ENCODE data around the gene PKP4. TPM values are rescaled to one million over a fixed set of nuclear protein-coding genes. Genes with fewer than 3 reads are reported as not detected.

PKP4 gene
- total RNA-seq, 3 donors from 2014 or later, result 41.6 to 59.1 (median 51.1) TPM

GRCh38 chr2:158589303-158589702, 132.6 kb downstream of the PKP4 start:
- no peaks in the 10 kb centered on the region for H3K9me3 ChIP-seq
- DNase-seq, result no peak
- H3K4me3 ChIP-seq, result no peak overlapping the region
- intact Hi-C loops (cut with DNase I, micrococcal nuclease), result no loop called here
- TF ChIP-seq CTCF (IDR thresholded peaks at IDR 0.05), result no peak
- no peak for ATAC-seq
- H3K4me1 ChIP-seq (ENCODE audit: low read depth), result no peaks in the 10 kb centered on the region
- no peaks in the 10 kb centered on the region for H3K36me3 ChIP-seq (ENCODE audit: low read depth)

DNA sequence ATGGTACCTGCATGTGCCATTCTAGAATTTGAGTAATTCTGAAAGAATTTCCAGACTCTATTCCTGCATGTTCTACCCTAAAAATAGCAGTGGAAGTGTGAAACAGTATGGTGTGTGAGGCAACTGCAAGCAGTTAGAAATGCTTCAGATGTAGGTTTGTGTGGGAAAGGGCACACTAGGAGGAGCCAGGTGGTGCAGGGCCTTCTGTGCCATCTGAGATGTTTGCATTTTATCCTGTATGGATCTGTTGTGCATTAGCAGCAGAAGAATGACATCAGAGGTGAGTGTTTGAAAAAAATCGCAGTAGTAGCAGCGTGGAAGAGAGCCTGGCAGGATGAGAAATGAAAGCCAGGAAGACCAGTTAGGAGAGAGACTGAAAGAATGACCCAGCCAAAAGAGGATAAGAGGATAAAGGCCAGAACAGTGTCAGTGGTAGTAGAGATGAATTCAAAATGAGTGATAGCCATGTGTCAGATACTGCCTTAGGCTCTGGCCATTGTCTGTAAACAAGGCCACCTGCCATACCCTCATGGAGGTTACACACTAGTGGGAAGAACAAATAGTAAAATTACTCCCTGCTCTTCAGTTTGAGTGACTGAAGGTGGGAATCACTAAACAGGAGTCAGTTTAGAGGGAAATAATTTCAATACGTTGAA, 142.2 kb downstream of the PKP4 start:
- ATAC-seq (no peak), DNase-seq (no peak)
- intact Hi-C loops (cut with DNase I, micrococcal nuclease), result no loop called here

DNA sequence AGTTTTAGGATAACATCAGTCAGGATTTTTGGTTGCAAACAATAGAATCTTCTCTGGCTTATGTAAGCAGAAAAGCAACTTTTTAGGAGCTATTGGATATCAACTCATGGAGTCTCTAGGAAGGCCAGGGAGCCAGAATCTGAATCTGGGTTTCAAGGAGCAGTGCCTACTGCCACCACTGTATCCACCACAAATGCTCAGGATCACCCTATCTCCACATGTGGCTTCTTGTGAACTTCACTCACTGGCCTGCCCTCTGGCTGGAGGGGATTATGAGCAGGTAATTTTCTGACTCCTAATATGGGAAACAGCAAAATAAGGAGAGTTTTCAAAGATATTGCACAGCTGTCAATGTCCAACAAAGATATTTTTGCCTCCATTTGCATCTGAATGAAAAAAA, 142.9 kb downstream of the PKP4 start:
- TF ChIP-seq CTCF (IDR thresholded peaks at IDR 0.05), result no peak
- Histone ChIP-seq H3K4me1 (ENCODE audit: low read depth) (no peaks in the 10 kb centered on the region), H3K4me3 (no peak overlapping the region), H3K36me3 (ENCODE audit: low read depth) (no peaks in the 10 kb centered on the region), H3K9me3 (no peaks in the 10 kb centered on the region)
- intact Hi-C loops (cut with DNase I, micrococcal nuclease), result no loop called here
- DNase-seq, result no peak
- ATAC-seq, result no peak

More for the DNA sequence above, 142.2 kb downstream of the PKP4 start:
- Histone ChIP-seq H3K9me3 (no peaks in the 10 kb centered on the region), H3K4me3 (no peak overlapping the region), H3K4me1 (ENCODE audit: low read depth) (no peaks in the 10 kb centered on the region), H3K36me3 (ENCODE audit: low read depth) (no peaks in the 10 kb centered on the region)
- TF ChIP-seq CTCF (IDR thresholded peaks at IDR 0.05), result no peak

DNA sequence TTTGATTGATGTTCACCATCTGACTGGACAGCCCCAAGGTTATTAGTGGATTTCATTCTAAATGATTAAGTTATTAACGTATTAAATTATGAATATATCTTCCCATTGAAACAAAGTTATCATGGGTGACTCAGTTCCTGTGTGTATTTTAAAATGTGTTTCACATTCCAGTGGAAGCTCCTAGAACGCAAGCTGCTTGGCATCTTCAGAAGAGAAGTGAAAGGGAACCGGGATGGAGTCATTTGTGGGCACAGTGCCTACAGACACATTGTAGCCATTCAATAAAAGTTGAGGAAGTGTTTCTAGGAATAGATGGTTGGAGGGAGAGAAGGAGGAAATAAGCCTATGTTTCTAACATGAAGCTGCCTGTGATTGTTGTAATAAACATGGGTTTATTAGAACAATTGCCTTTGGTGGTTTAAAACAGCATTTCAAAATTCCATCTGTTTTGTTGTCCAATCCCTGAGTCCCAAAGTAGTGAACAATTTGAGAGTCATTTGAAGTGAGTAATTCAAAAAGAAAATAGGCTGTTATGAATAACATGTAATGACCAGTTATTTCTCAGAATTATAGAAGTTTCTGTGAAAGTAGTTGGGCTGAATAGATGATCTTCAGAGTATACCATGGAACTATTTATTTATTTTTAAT, 143.5 kb downstream of the PKP4 start:
- TF ChIP-seq CTCF (IDR thresholded peaks at IDR 0.05), result no peak
- Histone ChIP-seq H3K9me3 (no peaks in the 10 kb centered on the region), H3K4me3 (no peak overlapping the region), H3K4me1 (ENCODE audit: low read depth) (no peaks in the 10 kb centered on the region), H3K36me3 (ENCODE audit: low read depth) (no peaks in the 10 kb centered on the region)
- ATAC-seq (peak; percentile 94), DNase-seq (peak in 2 of 3 donors; percentile 33 to 82)
- intact Hi-C loops (cut with DNase I, micrococcal nuclease), result no loop called here

DNA sequence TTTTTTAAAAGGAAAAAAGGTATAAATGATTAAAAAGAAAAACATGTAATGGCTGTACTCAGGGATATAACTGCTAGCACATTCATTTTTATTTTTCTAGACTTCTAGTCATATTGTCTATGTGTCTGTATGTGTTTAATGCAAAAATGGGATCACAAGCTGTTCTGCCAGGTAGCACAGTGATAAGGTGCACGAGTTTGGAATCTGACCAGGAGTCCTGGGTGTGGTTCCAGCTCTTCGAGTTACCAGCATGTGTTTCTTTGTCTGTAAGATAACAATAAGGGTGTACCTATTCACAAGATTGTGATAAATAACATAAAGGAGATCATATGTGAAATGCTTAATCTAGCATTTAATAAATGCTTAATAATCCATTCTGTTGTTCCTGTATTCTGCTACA, 145.3 kb downstream of the PKP4 start:
- TF ChIP-seq CTCF (IDR thresholded peaks at IDR 0.05), result no peak
- Histone ChIP-seq H3K4me1 (ENCODE audit: low read depth) (no peaks in the 10 kb centered on the region), H3K36me3 (ENCODE audit: low read depth) (no peaks in the 10 kb centered on the region), H3K9me3 (no peaks in the 10 kb centered on the region), H3K4me3 (no peak overlapping the region)
- intact Hi-C loops (cut with DNase I, micrococcal nuclease), result no loop called here
- peak in 2 of 3 donors; percentile 60 to 88 for DNase-seq
- ATAC-seq, result peak; percentile 84

Data from mucosa of descending colon (tissue), 3 donors.